AG09319 (cell line): ENCODE measurements around the gene TMPRSS13.

Source experiments
- DNase-seq: peaks from one replicate; pipeline ENCODE4 v3.0.0-alpha.2; 2010; ENCODE audit warnings: low read depth; ENCODE audit errors: extremely low read depth
- CTCF ChIP-seq: IDR thresholded peaks from 2 replicates; pipeline ENCODE4 v1.5.1; 2011; ENCODE audit warnings: low read depth, mild to moderate bottlenecking, inconsistent platforms, low read length, moderate library complexity

Gene TMPRSS13

GRCh38 chr11:117898059-117898458 is 31.1 kb downstream of the TMPRSS13 start:
- no peak for TF ChIP-seq CTCF
- no peak for DNase-seq

GRCh38 chr11:117892651-117893050 is 36.6 kb downstream of the TMPRSS13 start:
- DNase-seq, result no peak
- TF ChIP-seq CTCF, result no peak

GRCh38 chr11:117891362-117891761 is 37.8 kb downstream of the TMPRSS13 start:
- no peak for DNase-seq
- TF ChIP-seq CTCF, result no peak

- no peak for TF ChIP-seq CTCF
- DNase-seq, result no peak
Observed at GRCh38 chr11:117888139-117888566, 41.0 kb downstream of the TMPRSS13 start.

- no peak for DNase-seq
- TF ChIP-seq CTCF, result no peak
Observed at GRCh38 chr11:117887431-117888138, 41.6 kb downstream of the TMPRSS13 start.

- no peak for TF ChIP-seq CTCF
- no peak for DNase-seq
Observed at GRCh38 chr11:117885777-117886176, 43.4 kb downstream of the TMPRSS13 start.

GRCh38 chr11:117884994-117885393 is 44.2 kb downstream of the TMPRSS13 start:
- TF ChIP-seq CTCF, result no peak
- no peak for DNase-seq
